H1 (cell line): Measurements from ENCODE around the gene SPG11.

Experiments
- CBX5 ChIP-seq: fragments of 300-800, 300-1000 bp; sonication (generic); IDR thresholded peaks from 2 replicates; pipeline ENCODE4 v1.7.1; 2016; ENCODE audit warnings: antibody characterized with exemption, low read length, low read depth
- CHD1 ChIP-seq: IDR thresholded peaks from 2 replicates; pipeline ENCODE4 v1.6.1; 2012; ENCODE audit warnings: low read depth, low read length, improper control_type of control experiment
- EP300 ChIP-seq, 2 experiments: IDR thresholded peaks; 1 replicate in 1 of 2; 2 replicates in 1 of 2; pipeline ENCODE4 v1.6.1; 2011 to 2012; ENCODE audit warnings: low read depth in 2 of 2, low read length in 2 of 2, mild to moderate bottlenecking in 2 of 2, borderline replicate concordance in 1 of 2, inconsistent platforms in 1 of 2, moderate library complexity in 1 of 2
- EZH2 ChIP-seq: fragments of 200-600 bp; sonication (generic); IDR thresholded peaks from 2 replicates; pipeline ENCODE4 v1.7.1; 2012; ENCODE audit warnings: low read depth, mild to moderate bottlenecking, moderate library complexity, low read length, inconsistent platforms; ENCODE audit not compliant: severe bottlenecking
- GABPA ChIP-seq: IDR thresholded peaks from 2 replicates; pipeline ENCODE4 v1.6.1; 2011; ENCODE audit warnings: mild to moderate bottlenecking, low read length, moderate library complexity, borderline replicate concordance; ENCODE audit not compliant: insufficient read depth
- JUN ChIP-seq: IDR thresholded peaks from 2 replicates; pipeline ENCODE4 v1.6.1; 2011; ENCODE audit warnings: low read depth, mild to moderate bottlenecking, improper control_type of control experiment, low read length
- POLR2A ChIP-seq, 2 experiments: IDR thresholded peaks; 1 replicate in 1 of 2; 2 replicates in 1 of 2; pipeline ENCODE4 v1.6.1; 2011; ENCODE audit warnings: low read depth in 2 of 2, low read length in 2 of 2, mild to moderate bottlenecking in 2 of 2; ENCODE audit errors: control extremely low read depth in 1 of 2
- POLR2AphosphoS5 ChIP-seq: IDR thresholded peaks from 2 replicates; pipeline ENCODE4 v1.6.1; 2011; ENCODE audit warnings: low read depth, low read length
- RFX5 ChIP-seq: IDR thresholded peaks from 2 replicates; pipeline ENCODE4 v1.6.1; 2011; ENCODE audit warnings: low read depth, low read length, improper control_type of control experiment, borderline replicate concordance
- TAF1 ChIP-seq: IDR thresholded peaks from 2 replicates; pipeline ENCODE4 v1.6.1; 2011; ENCODE audit warnings: mild to moderate bottlenecking, low read depth, low read length
- TCF12 ChIP-seq: IDR thresholded peaks from 2 replicates; pipeline ENCODE4 v1.6.1; 2011; ENCODE audit warnings: low read depth, mild to moderate bottlenecking, low read length
- YY1 ChIP-seq: IDR thresholded peaks from 2 replicates; pipeline ENCODE4 v1.6.1; 2011; ENCODE audit warnings: low read depth, mild to moderate bottlenecking, low read length
- TF ChIP-seq, protein P1 (sequence below), 3 experiments: IDR thresholded peaks; 1 replicate in 2 of 3; 2 replicates in 1 of 3; pipeline versions ENCODE4 v1.5.1 to v1.6.1; 2011; ENCODE audit warnings: low read length in 3 of 3, mild to moderate bottlenecking in 3 of 3, inconsistent platforms in 2 of 3, low read depth in 1 of 3, moderate library complexity in 1 of 3; ENCODE audit not compliant: insufficient read depth in 1 of 3; ENCODE audit errors: control extremely low read depth in 1 of 3
- TF ChIP-seq, protein P2 (sequence below): IDR thresholded peaks from 2 replicates; pipeline ENCODE4 v1.6.1; 2012; ENCODE audit warnings: inconsistent platforms

DNA sequence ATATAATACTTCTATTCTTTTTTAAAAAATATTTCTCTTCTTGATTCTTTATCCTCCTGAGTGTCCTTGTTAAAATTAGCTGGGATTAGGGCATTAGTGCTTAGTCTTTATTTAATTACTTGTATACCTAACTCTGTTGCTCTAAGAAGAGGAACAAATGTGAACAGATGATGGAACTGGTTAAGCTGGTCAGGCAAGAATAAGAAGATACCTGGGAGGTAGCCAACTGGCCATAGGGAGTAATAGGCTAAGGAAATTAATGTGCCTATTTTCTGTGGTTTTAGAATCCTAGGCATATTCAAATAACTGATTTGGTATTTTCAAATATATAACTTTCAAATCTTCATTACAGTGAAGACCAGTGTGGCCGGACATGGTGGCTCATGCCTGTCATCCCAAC lies 72.1 kb downstream of the SPG11 start:
- TF ChIP-seq JUN = no peak
- TF ChIP-seq, protein P1, sequence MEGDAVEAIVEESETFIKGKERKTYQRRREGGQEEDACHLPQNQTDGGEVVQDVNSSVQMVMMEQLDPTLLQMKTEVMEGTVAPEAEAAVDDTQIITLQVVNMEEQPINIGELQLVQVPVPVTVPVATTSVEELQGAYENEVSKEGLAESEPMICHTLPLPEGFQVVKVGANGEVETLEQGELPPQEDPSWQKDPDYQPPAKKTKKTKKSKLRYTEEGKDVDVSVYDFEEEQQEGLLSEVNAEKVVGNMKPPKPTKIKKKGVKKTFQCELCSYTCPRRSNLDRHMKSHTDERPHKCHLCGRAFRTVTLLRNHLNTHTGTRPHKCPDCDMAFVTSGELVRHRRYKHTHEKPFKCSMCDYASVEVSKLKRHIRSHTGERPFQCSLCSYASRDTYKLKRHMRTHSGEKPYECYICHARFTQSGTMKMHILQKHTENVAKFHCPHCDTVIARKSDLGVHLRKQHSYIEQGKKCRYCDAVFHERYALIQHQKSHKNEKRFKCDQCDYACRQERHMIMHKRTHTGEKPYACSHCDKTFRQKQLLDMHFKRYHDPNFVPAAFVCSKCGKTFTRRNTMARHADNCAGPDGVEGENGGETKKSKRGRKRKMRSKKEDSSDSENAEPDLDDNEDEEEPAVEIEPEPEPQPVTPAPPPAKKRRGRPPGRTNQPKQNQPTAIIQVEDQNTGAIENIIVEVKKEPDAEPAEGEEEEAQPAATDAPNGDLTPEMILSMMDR (IDR thresholded peaks at IDR 0.05; ENCODE audit: control extremely low read depth in 1 of 3, insufficient read depth in 1 of 3, low read depth in 1 of 3, low read length in 3 of 3) = no peak
- TF ChIP-seq POLR2A (IDR thresholded peaks at IDR 0.05; ENCODE audit: control extremely low read depth in 1 of 2, low read depth in 2 of 2, low read length in 2 of 2) = no peak
- TF ChIP-seq TAF1 = no peak
- no peak for TF ChIP-seq POLR2AphosphoS5
- TF ChIP-seq TCF12 = no peak
- no peak for TF ChIP-seq GABPA
- TF ChIP-seq EP300 (IDR thresholded peaks at IDR 0.05; ENCODE audit: borderline replicate concordance in 1 of 2, low read depth in 2 of 2, low read length in 2 of 2) = no peak
- TF ChIP-seq YY1 = no peak
- TF ChIP-seq, protein P2, sequence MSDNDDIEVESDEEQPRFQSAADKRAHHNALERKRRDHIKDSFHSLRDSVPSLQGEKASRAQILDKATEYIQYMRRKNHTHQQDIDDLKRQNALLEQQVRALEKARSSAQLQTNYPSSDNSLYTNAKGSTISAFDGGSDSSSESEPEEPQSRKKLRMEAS = no peak
- TF ChIP-seq CHD1 = no peak
- no peak for TF ChIP-seq EZH2
- no peak for TF ChIP-seq RFX5
- TF ChIP-seq CBX5 = no peak
